Peyer's patch (tissue), 4 donors: ENCODE measurements around the gene GTPBP6.

ENCODE experiments used
- CTCF ChIP-seq, 6 experiments: fragments of 450-650 bp in 4 of 6; fragments of 200-600 bp in 2 of 6; sonication (generic) in 1 of 6; IDR thresholded peaks; one replicate each; pipeline ENCODE4 v1.5.1; 2017 to 2019; ENCODE audit warnings: antibody characterized with exemption in 6 of 6, mild to moderate bottlenecking in 3 of 6, moderate library complexity in 1 of 6
- POLR2A ChIP-seq, 2 donors: fragments of 450-650 bp; IDR thresholded peaks; one replicate each; pipeline ENCODE4 v1.5.1; 2017; ENCODE audit warnings: antibody characterized with exemption in 2 of 2, mild to moderate bottlenecking in 2 of 2, moderate library complexity in 2 of 2

GRCh38 chrX:329291-329910, 10.8 kb upstream of the GTPBP6 start:
- TF ChIP-seq CTCF (IDR thresholded peaks at IDR 0.05) (no peak), POLR2A (IDR thresholded peaks at IDR 0.05) (no peak)
